ENCODE results near the gene SRR. TPM values are rescaled to one million over a fixed set of nuclear protein-coding genes. Genes with fewer than 3 reads are reported as not detected.

Gene SRR
- polyA plus RNA-seq, 1 donor from 2014 or later: 69.0 TPM

- no peaks in the 10 kb centered on the region for H3K9me2 ChIP-seq (ENCODE audit: insufficient read depth, low read length)
- no peaks in the 10 kb centered on the region for H3K9me3 ChIP-seq (ENCODE audit: low read length)
- TF ChIP-seq TAF1 (IDR thresholded peaks at IDR 0.05; ENCODE audit: low read depth) (no peak), SMC3 (conservative IDR thresholded peaks at IDR 0.05; ENCODE audit: poor library complexity) (no peak), EZH2 (IDR thresholded peaks at IDR 0.05; ENCODE audit: borderline replicate concordance, insufficient read depth, low read length, poor library complexity, severe bottlenecking) (no peak), POLR2AphosphoS5 (IDR thresholded peaks at IDR 0.05) (no peak), RAD21 (conservative IDR thresholded peaks at IDR 0.05) (no peak), CTCF (IDR thresholded peaks at IDR 0.05; ENCODE audit: poor library complexity, severe bottlenecking) (no peak), MXI1 (conservative IDR thresholded peaks at IDR 0.05; ENCODE audit: poor library complexity, severe bottlenecking) (no peak), EP300 (conservative IDR thresholded peaks at IDR 0.05; ENCODE audit: poor library complexity, severe bottlenecking) (no peak), REST (IDR thresholded peaks at IDR 0.05; ENCODE audit: borderline replicate concordance) (no peak)
- no peak overlapping the region for H3K9ac ChIP-seq (ENCODE audit: low read length)
- no peaks in the 10 kb centered on the region for H3K79me2 ChIP-seq (replicated peaks; ENCODE audit: insufficient read depth, low read length)
- H3K4me2 ChIP-seq (ENCODE audit: low read length): no peak overlapping the region
- H4K20me1 ChIP-seq (ENCODE audit: insufficient read depth): no peaks in the 10 kb centered on the region
- H3F3A ChIP-seq (ENCODE audit: insufficient read depth, low read length, poor library complexity, severe bottlenecking): no peaks in the 10 kb centered on the region
- H3K4me3 ChIP-seq (ENCODE audit: low read length): no peak overlapping the region
- no peak overlapping the region for H3K27ac ChIP-seq (ENCODE audit: low read length)
- H3K27me3 ChIP-seq (ENCODE audit: insufficient read depth, low read depth, low read length): no peaks in the 10 kb centered on the region
- H2AFZ ChIP-seq (ENCODE audit: low read depth, low read length): no peak overlapping the region
- H3K36me3 ChIP-seq (ENCODE audit: insufficient read depth, low read length): no peaks in the 10 kb centered on the region
These were observed 28.0 kb upstream of the SRR start for GRCh38 chr17:2275722-2276121.

- peaks cover 5% of the 10 kb centered on the region for H3K36me3 ChIP-seq (ENCODE audit: insufficient read depth, low read length)
- TF ChIP-seq POLR2AphosphoS5 (IDR thresholded peaks at IDR 0.05) (no peak), CTCF (IDR thresholded peaks at IDR 0.05; ENCODE audit: poor library complexity, severe bottlenecking) (no peak), EZH2 (IDR thresholded peaks at IDR 0.05; ENCODE audit: borderline replicate concordance, insufficient read depth, low read length, poor library complexity, severe bottlenecking) (no peak), RAD21 (conservative IDR thresholded peaks at IDR 0.05) (no peak), MXI1 (conservative IDR thresholded peaks at IDR 0.05; ENCODE audit: poor library complexity, severe bottlenecking) (no peak), TAF1 (IDR thresholded peaks at IDR 0.05; ENCODE audit: low read depth) (no peak), SMC3 (conservative IDR thresholded peaks at IDR 0.05; ENCODE audit: poor library complexity) (no peak), EP300 (conservative IDR thresholded peaks at IDR 0.05; ENCODE audit: poor library complexity, severe bottlenecking) (no peak), REST (IDR thresholded peaks at IDR 0.05; ENCODE audit: borderline replicate concordance) (no peak)
- no peaks in the 10 kb centered on the region for H3K27me3 ChIP-seq (ENCODE audit: insufficient read depth, low read depth, low read length)
- no peak overlapping the region for H3K27ac ChIP-seq (ENCODE audit: low read length)
- H3K9me3 ChIP-seq (ENCODE audit: low read length): no peaks in the 10 kb centered on the region
- H3K79me2 ChIP-seq (replicated peaks; ENCODE audit: insufficient read depth, low read length): no peaks in the 10 kb centered on the region
- no peaks in the 10 kb centered on the region for H4K20me1 ChIP-seq (ENCODE audit: insufficient read depth)
- H3F3A ChIP-seq (ENCODE audit: insufficient read depth, low read length, poor library complexity, severe bottlenecking): no peaks in the 10 kb centered on the region
- H3K4me3 ChIP-seq (ENCODE audit: low read length): no peak overlapping the region
- no peak overlapping the region for H2AFZ ChIP-seq (ENCODE audit: low read depth, low read length)
- no peak overlapping the region for H3K9ac ChIP-seq (ENCODE audit: low read length)
- H3K4me2 ChIP-seq (ENCODE audit: low read length): no peak overlapping the region
- no peaks in the 10 kb centered on the region for H3K9me2 ChIP-seq (ENCODE audit: insufficient read depth, low read length)
These were observed 26.1 kb upstream of the SRR start for GRCh38 chr17:2277429-2278170.
